Esophagus muscularis mucosa (tissue), 3 donors: ENCODE measurements around the gene FRMD4A.

Experiments used
- POLR2A ChIP-seq: fragments of 450-650 bp; IDR thresholded peaks from one replicate; pipeline ENCODE4 v1.6.1; 2017; ENCODE audit warnings: antibody characterized with exemption, moderate library complexity, mild to moderate bottlenecking, low read depth
- TF ChIP-seq, protein P1 (sequence below), 3 experiments: fragments of 200-600 bp in 2 of 3; fragments of 450-650 bp in 1 of 3; sonication (generic) in 2 of 3; IDR thresholded peaks; one replicate each; pipeline ENCODE4 v1.5.1; 2017 to 2019; ENCODE audit warnings: antibody characterized with exemption in 3 of 3, mild to moderate bottlenecking in 2 of 3, moderate library complexity in 1 of 3

DNA sequence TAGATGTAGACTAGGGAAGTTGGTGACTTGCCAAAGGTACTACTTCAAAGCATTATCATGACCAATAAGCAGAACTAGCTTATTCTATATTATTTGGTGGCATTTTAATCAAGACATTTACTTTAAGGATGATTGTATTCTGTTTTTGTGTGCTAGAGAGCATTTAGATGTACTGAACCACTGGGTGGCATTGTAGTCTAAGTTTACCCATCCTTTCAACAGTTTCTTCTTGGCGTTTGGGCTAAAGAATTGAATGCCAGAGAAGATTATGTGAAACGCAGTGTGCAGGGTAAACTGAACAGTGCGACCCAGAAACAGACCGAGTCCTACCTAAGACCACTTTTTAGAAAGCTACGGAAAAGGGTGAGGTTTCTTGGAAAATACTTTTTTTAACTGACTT, 717.2 kb downstream of the FRMD4A start:
- TF ChIP-seq, protein P1, sequence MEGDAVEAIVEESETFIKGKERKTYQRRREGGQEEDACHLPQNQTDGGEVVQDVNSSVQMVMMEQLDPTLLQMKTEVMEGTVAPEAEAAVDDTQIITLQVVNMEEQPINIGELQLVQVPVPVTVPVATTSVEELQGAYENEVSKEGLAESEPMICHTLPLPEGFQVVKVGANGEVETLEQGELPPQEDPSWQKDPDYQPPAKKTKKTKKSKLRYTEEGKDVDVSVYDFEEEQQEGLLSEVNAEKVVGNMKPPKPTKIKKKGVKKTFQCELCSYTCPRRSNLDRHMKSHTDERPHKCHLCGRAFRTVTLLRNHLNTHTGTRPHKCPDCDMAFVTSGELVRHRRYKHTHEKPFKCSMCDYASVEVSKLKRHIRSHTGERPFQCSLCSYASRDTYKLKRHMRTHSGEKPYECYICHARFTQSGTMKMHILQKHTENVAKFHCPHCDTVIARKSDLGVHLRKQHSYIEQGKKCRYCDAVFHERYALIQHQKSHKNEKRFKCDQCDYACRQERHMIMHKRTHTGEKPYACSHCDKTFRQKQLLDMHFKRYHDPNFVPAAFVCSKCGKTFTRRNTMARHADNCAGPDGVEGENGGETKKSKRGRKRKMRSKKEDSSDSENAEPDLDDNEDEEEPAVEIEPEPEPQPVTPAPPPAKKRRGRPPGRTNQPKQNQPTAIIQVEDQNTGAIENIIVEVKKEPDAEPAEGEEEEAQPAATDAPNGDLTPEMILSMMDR (IDR thresholded peaks at IDR 0.05), result peak; percentile 51 to 63 (median 54)
- no peak for TF ChIP-seq POLR2A
